HEK293T (cell line): Measurements from ENCODE around the gene ODAPH.

Source experiments
- CTCF ChIA-PET: fragments of 350-600 bp; formaldehyde crosslinking; extraction: SDS; loops from one replicate; lab custom pipeline; 2021; ENCODE audit warnings: antibody characterized with exemption, inconsistent platforms; lab: Yijun Ruan, JAX
- POLR2A ChIA-PET: fragments of 350-600 bp; formaldehyde crosslinking; extraction: SDS; loops from one replicate; lab custom pipeline; 2020; ENCODE audit warnings: antibody characterized with exemption, inconsistent platforms; lab: Yijun Ruan, JAX
- DNase-seq: peaks from one replicate; pipeline ENCODE4 v3.0.0; 2012; ENCODE audit warnings: mixed read lengths; ENCODE audit errors: extremely low spot score
- ARNT ChIP-seq: fragments of 450-650 bp; IDR thresholded peaks from 2 replicates; pipeline ENCODE4 v1.6.1; 2017; ENCODE audit warnings: mild to moderate bottlenecking
- BHLHE40 ChIP-seq: fragments of 450-650 bp; IDR thresholded peaks from 2 replicates; pipeline ENCODE4 v1.6.1; 2016; ENCODE audit warnings: mild to moderate bottlenecking, moderate library complexity, borderline replicate concordance
- CTBP1 ChIP-seq: fragments of 450-650 bp; IDR thresholded peaks from 2 replicates; pipeline ENCODE4 v1.6.1; 2016; ENCODE audit warnings: borderline replicate concordance
- ELF4 ChIP-seq: fragments of 450-650 bp; IDR thresholded peaks from 2 replicates; pipeline ENCODE4 v1.6.1; 2017; ENCODE audit warnings: antibody characterized with exemption
- FOXA1 ChIP-seq: fragments of 450-650 bp; IDR thresholded peaks from 2 replicates; pipeline ENCODE4 v1.6.1; 2016; ENCODE audit warnings: mild to moderate bottlenecking
- FOXK2 ChIP-seq: fragments of 450-650 bp; IDR thresholded peaks from 2 replicates; pipeline ENCODE4 v1.6.1; 2016; ENCODE audit warnings: mild to moderate bottlenecking
- FOXM1 ChIP-seq: fragments of 450-650 bp; IDR thresholded peaks from 2 replicates; pipeline ENCODE4 v1.6.1; 2017; ENCODE audit warnings: mild to moderate bottlenecking, borderline replicate concordance
- HDGF ChIP-seq: fragments of 450-650 bp; IDR thresholded peaks from 2 replicates; pipeline ENCODE4 v1.6.1; 2017; ENCODE audit warnings: antibody characterized with exemption, borderline replicate concordance
- L3MBTL2 ChIP-seq: fragments of 450-650 bp; conservative IDR thresholded peaks from 2 replicates; pipeline ENCODE4 v1.6.1; 2016; ENCODE audit warnings: mild to moderate bottlenecking
- LEF1 ChIP-seq: fragments of 450-650 bp; IDR thresholded peaks from 2 replicates; pipeline ENCODE4 v1.6.1; 2017; ENCODE audit warnings: mild to moderate bottlenecking, borderline replicate concordance
- NFRKB ChIP-seq: fragments of 450-650 bp; IDR thresholded peaks from 2 replicates; pipeline ENCODE4 v1.6.1; 2016; ENCODE audit warnings: mild to moderate bottlenecking, moderate library complexity
- PKNOX1 ChIP-seq: fragments of 450-650 bp; IDR thresholded peaks from 2 replicates; pipeline ENCODE4 v1.6.1; 2016
- SP1 ChIP-seq: fragments of 450-650 bp; IDR thresholded peaks from 2 replicates; pipeline ENCODE4 v1.6.1; 2017
- SUZ12 ChIP-seq: fragments of 450-650 bp; IDR thresholded peaks from 2 replicates; pipeline ENCODE4 v1.6.1; 2016; ENCODE audit warnings: mild to moderate bottlenecking
- TARDBP ChIP-seq: fragments of 450-650 bp; IDR thresholded peaks from 2 replicates; pipeline ENCODE4 v1.6.1; 2016
- ZNF384 ChIP-seq: fragments of 450-650 bp; IDR thresholded peaks from 2 replicates; pipeline ENCODE4 v1.6.1; 2016

The ODAPH gene

DNA sequence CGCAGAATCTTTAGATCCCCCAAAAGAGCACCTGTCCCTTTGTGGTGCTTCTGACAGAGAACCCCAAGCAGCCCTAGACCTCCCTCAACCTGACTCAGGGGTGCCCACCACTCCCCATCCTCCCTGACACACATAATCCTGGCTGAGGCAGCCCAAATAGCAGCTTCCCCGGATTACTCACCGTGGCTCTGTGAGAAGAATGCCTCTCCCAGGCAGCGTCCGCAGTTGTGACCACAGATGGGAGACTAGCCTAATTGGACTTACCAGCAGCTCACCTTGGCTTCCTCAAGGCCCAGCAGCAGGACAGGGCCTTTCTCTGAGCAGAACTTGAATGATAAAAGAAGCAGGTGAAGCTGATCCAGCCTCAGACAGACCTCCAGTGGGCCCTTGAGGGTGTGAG is 10.3 kb upstream of the ODAPH start:
- no peak for TF ChIP-seq ZNF384
- ChIA-PET POLR2A (no interaction called here), CTCF (interaction anchor here (0.7 kb wide), 1 partner anchor 60 kb away, joined by 3 read pairs; no protein-coding TSS in a partner anchor)
- no peak for DNase-seq

DNA sequence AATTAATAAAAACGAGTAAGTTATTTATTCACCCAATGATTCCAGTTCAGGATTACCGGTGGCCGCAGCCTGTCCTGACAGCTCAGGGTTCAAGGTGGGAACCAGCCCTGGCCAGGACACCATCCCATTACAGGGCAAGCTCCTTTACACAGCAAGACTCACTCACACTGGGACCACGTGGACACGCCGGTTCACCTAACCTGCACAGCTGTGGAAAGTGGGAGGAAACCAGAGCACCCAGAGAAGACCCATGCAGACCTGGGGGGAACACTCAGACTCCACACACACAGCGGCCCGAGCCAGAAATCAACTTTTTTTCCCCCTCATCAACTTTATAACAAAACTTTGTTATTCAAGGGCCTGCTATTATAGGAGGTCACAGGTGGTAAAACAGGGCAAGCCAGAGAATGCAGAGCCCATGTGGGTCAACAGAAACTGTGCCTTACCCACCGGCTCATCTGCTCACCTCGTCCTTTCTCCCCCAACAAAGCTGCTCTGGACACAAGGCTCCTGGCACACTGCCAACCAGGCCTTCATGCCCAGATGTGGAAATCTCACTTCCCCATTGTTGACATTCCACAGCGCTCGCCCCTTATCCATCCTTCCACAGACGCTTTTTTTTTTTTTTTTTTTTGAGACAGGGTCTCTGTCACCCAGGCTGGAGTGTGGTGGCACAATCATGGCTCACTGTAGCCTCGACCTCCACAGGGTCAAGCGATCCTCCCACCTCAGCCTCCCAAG is 8.0 kb upstream of the ODAPH start:
- CTCF ChIA-PET, result no interaction called here

DNA sequence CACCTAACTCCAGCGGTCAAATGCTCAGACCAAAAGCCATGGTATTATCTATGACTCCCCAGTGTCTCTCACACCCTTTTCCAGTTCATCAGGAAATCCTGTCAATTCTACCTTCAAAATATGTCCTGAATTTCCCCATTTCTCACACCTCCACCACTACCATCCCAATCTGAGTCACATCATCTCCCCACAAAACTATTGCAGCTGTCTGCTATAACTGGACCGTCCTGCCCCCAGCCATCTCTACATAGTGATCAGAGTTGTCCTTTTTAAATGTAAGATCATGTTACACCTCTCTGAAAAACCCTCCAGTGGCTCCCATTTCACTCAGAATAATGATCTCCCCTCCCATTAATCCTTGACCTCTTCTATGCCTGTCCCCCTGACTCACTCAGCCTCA is 6.8 kb upstream of the ODAPH start:
- no peak for DNase-seq
- CTCF ChIA-PET, result no interaction called here
- TF ChIP-seq CTBP1 (no peak), PKNOX1 (no peak), ZNF384 (no peak), ELF4 (no peak), SP1 (no peak), NFRKB (no peak), FOXK2 (no peak), FOXA1 (no peak), LEF1 (no peak)
- POLR2A ChIA-PET, result no interaction called here

More for the DNA sequence above, 8.0 kb upstream of the ODAPH start:
- POLR2A ChIA-PET, result no interaction called here
- DNase-seq, result no peak
- no peak for TF ChIP-seq PKNOX1
- no peak for TF ChIP-seq NFRKB
- no peak for TF ChIP-seq ARNT
- TF ChIP-seq CTBP1, result no peak
- TF ChIP-seq FOXK2, result no peak
- TF ChIP-seq ZNF384, result no peak
- no peak for TF ChIP-seq HDGF
- TF ChIP-seq SUZ12, result no peak
- TF ChIP-seq TARDBP, result no peak
- no peak for TF ChIP-seq FOXA1
- TF ChIP-seq SP1, result no peak
- no peak for TF ChIP-seq L3MBTL2
- TF ChIP-seq FOXM1, result no peak
- no peak for TF ChIP-seq ELF4

- CTCF ChIA-PET, result no interaction called here
- POLR2A ChIA-PET, result no interaction called here
- DNase-seq, result no peak
- no peak for TF ChIP-seq FOXK2
- no peak for TF ChIP-seq CTBP1
- no peak for TF ChIP-seq ELF4
- TF ChIP-seq FOXM1, result no peak
- TF ChIP-seq HDGF, result no peak
- TF ChIP-seq TARDBP, result no peak
- TF ChIP-seq L3MBTL2, result no peak
- no peak for TF ChIP-seq SUZ12
- TF ChIP-seq FOXA1, result no peak
- no peak for TF ChIP-seq SP1
- no peak for TF ChIP-seq NFRKB
- TF ChIP-seq PKNOX1, result no peak
- TF ChIP-seq ARNT, result no peak
- no peak for TF ChIP-seq ZNF384
- TF ChIP-seq BHLHE40, result no peak
- no peak for TF ChIP-seq LEF1
Observed at GRCh38 chr4:75552452-75552851, 3.4 kb upstream of the ODAPH start.

DNA sequence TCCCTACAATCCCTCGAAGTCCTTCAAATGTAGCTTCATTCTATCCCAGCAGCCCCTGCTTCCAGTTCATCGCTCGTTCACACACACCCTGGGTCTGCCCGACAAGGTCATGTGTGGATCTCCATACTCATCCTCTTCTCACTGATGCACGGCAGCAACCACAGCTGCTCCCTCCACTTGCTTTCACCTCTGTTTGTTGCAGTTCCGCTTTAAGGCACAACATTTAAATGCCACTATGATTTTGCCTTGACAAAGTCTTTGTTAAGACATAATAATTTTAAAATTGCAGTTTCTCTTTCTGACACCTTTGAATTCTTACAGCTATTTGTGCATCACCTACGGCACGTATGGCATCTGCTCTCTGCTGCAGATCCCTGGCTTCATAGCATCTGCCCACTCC is 1.8 kb downstream of the ODAPH start:
- POLR2A ChIA-PET, result no interaction called here
- no peak for TF ChIP-seq NFRKB
- no peak for TF ChIP-seq TARDBP
- no peak for TF ChIP-seq LEF1
- TF ChIP-seq SP1, result no peak
- TF ChIP-seq ZNF384, result no peak
- no peak for TF ChIP-seq ELF4
- no peak for TF ChIP-seq L3MBTL2
- TF ChIP-seq SUZ12, result no peak
- no peak for TF ChIP-seq PKNOX1
- TF ChIP-seq FOXA1, result no peak
- TF ChIP-seq FOXK2, result no peak
- TF ChIP-seq CTBP1, result no peak
- TF ChIP-seq FOXM1, result no peak
- no peak for TF ChIP-seq ARNT
- TF ChIP-seq HDGF, result no peak
- no peak for TF ChIP-seq BHLHE40
- no peak for DNase-seq
- CTCF ChIA-PET, result interaction anchor here (0.5 kb wide), 1 partner anchor 640 kb away, joined by 3 read pairs; no protein-coding TSS in a partner anchor

- TF ChIP-seq ARNT (no peak), TARDBP (no peak), HDGF (no peak), NFRKB (no peak), LEF1 (no peak), FOXA1 (no peak), L3MBTL2 (no peak)
- ChIA-PET CTCF (no interaction called here), POLR2A (no interaction called here)
- DNase-seq, result no peak
Observed at GRCh38 chr4:75561789-75562188, 5.9 kb downstream of the ODAPH start.
